ENCODE data around the gene ITGAE.
"Not testable (repeated sequence)": the region's sequence is repeated elsewhere in the genome, so short reads cannot be mapped to it uniquely, and the experiment has no call there.

ITGAE gene

DNA sequence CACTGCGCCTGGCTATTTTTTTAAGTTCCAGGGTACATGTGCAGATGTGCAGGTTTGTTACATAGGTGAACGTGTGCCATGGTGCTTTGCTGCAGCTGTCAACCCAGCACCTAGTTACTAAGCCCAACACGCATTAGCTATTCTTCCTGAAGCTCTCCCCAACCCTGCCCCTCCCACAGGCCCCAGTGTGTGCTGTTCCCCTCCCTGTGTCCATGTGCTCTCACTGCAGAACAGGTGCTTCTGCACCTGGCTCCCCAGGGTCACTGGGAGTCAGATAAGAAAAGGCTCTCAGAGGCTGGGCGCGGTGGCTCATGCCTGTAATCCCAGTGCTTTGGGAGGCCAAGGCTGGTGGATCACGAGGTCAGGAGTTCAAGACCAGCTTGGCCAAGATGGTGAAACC lies 71.1 kb downstream of the ITGAE start:
- no peak for DNase-seq (ENCODE audit: low read depth, low spot score)

DNA sequence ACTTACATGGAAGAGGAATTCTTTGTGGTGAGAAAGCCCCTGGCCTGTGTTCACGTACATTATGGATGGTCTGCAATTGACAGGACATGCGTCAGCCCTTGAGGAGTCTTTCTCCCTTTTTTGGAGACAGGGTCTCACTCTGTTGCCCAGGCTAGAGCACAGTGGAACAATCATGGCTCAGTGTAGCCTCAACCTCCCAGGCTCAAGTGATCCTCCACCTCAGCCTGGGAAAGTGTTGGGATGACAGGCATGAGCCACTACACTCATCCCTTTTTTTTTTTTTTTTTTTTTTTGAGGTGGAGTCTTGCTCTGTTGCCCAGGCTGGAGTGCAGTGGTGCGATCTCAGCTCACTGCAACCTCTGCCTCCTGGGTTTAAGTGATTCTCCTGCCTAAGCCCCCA lies 72.9 kb downstream of the ITGAE start:
- not testable (repeated sequence) for DNase-seq (ENCODE audit: low read depth, low spot score)

DNA sequence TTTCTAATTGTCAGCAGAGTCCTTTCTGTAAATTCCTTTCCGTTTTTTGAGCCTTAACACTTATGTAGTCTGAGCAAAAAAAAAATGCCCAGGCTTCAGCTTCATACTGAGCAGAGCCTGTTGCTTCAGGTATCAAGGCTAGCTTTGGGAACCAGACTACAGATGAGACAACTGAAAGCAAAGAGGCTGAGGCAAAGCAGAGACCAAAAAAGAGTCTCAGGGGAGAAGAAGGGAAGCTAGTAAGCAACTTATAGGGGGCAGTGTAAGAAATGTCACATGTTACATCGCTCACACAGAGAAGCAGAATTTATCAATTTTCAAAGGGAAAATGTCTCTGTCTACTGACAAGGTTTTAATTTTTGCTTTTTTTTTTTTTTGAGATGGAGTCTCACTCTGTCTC lies 73.9 kb downstream of the ITGAE start:
- no peak for DNase-seq (ENCODE audit: low read depth, low spot score)

DNA sequence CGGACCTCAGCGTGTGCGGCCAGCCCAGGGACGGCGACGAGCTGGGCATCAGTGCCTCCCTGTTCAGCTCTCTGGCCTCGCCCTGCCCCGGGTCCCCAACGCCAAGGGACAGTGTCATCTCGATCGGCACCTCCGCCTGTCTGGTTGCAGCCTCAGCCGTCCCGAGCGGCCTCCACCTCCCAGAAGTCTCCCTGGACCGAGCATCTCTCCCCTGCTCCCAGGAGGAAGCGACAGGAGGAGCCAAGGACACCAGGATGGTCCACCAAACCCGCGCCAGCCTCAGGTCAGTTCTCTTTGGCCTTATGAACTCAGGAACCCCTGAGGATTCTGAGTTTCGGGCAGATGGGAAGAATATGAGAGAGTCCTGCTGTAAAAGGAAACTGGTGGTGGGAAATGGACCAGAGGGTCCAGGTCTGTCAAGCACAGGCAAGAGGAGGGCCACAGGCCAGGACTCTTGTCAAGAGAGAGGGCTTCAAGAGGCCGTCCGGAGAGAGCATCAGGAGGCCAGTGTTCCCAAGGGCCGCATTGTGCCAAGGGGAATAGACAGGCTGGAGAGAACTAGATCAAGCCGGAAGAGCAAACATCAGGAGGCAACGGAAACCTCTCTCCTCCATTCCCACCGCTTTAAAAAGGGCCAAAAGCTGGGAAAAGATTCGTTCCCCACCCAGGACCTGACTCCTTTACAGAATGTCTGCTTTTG lies 76.5 kb downstream of the ITGAE start:
- DNase-seq (ENCODE audit: low read depth, low spot score): no peak

DNA sequence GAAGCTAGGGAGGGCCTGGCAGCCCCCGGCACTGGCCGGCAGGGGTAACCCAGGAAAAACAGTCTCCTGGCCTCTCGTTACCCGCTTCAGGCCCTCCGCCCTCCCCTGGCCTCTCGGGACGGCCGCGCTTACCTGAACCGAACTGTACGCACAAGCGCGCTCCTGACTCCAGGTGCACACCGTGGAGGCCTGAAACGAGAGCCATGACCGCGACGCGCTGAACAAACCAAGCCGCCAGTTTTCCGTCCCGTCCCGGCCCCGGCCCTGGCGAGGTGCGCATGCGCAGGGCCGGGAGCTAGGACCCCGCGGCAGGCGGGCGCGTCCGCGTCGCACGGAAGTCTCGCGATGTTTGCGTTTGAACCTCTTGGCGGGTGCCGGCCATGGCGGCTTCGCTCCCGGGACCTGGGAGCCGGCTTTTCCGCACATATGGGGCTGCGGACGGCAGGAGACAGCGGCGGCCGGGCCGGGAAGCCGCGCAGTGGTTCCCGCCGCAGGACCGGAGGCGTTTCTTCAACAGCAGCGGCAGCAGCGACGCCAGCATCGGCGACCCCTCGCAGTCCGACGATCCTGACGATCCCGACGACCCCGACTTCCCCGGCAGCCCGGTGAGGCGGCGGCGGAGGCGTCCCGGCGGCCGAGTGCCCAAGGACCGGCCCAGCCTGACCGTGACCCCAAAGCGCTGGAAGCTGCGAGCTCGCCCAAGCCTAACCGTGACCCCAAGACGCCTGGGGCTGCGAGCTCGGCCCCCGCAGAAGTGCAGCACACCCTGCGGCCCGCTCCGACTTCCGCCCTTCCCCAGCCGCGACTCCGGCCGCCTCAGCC lies 77.2 kb downstream of the ITGAE start, which contains the start of gene HASPIN:
HASPIN (plus strand) TSS at position 348 of the 822 bp plus-strand sequence; CDS start at position 381, 33 bp downstream.
- DNase-seq (ENCODE audit: low read depth, low spot score): peak; percentile 67

DNA sequence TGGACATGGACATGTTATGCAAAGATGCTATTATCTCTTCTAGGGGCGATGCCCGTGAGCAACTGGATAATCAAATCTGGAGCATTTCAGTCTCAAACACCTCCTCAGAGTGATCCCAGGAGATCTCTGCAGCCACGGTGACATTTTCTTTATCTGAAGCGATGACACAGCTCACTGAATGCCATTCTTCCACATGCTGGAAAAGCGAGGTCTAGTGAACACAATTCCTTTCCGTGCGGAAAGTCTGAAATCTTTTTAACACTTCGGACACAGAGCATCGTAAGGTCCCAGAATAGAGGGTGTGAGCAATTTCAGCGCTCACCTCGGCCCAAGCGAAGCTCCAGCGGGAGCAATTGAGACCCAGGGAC lies 77.8 kb downstream of the ITGAE start:
- DNase-seq (ENCODE audit: low read depth, low spot score): no peak

DNA sequence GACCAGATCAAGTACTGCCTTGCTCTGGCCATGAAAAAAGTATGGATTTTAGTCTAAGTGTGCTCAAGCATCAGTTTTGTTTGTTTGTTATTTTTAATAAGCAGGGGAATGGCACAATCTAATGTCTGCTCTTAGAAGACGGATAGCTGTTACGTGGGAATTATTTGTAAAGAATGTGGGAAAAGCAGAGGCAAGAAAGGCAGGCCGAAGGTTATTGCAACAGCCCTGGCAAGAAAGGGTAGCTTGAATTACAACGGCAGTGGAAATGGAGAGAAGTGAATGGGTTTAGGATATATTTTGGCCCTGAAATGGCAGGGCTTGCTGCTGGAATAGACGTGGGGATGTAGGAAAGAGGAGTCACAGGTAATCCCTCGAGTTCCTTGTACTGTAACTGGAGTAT lies 78.3 kb downstream of the ITGAE start:
- DNase-seq (ENCODE audit: low read depth, low spot score): no peak

DNA sequence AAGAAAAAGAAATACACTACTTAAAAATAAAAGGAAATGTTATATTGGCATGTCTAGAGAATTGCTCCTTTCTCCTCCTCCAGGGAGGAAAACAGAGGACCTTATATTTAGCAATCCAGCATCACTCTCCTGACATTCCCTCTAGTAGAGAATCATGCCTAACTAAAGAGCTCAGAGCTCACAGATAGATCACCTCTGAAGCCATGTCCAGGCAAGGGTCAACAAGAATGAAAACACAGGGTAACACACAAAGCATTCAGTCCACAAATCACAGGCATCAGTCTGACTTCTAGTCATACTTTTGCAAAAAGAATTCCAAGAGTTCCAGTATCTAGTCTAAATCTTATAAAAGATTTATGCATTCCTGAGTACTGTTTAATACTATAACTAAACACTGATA lies 81.7 kb downstream of the ITGAE start:
- no peak for DNase-seq (ENCODE audit: low read depth, low spot score)

DNA sequence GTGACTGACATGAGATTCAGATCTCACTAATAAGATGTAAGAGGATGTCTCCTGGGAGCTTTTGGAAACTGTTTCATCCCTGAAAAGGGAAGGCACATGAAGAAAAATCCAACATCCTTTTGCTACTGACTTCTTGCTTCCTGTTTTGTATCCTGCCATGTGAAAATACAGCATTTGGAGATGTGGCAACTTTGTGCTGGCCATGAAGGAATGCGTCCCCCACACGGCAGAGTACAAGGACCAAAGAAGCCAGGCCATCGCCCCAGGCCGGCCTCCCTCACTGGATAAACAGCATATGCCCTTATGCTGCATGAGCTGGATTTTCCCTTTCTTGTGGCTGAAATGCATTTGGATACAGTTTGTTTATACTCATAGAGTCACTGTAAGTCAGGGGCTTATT lies 82.8 kb downstream of the ITGAE start:
- DNase-seq (ENCODE audit: low read depth, low spot score): no peak

DNA sequence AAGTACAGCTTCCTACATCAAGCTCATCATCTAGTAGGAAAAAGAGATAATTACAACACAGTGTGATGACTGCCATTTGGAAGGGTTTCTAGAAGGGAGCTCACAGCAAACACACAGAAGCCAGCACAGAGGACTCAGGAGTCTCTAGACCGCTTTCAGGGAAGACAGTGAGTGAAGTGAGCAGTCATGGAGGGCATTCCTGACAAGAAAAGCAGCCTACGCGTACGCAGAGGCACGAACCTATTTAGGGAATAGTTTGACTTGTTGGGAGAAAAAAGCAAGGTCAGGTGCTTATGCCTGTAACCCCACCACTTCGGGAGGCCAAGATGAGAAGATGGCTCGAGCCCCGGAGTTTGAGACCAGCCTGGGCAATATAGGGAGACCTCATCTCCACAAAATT lies 85.7 kb downstream of the ITGAE start:
- no peak for DNase-seq (ENCODE audit: low read depth, low spot score)

DNA sequence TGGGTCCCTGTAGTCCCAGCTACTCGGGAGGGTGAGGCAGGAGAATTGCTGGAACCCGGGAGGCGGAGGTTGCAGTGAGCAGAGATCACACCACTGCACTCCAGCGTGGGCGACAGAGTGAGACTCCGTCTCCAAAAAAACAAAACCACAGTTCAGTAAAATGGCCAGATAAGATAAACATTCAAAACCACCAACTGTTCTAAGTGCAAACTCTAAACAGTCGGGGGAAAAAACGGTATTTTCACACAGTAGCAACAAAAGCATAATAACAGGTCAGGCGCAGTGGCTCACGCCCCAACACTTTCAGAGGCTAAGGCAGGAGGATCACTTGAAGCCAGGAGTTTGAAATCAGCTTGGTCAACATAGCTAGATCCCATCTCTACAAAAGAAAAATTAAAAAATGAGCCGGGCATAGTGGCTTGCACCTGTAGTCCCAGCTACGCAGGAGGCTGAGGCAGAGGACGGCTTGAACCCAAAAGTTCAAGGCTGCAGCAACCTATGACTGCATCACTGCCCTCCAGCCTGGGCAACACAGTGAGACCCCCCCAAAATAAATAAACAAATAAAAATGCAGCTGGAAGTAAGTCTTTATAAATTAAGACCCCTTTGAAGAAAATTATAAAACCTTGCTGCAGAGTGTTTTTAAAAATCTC lies 88.1 kb downstream of the ITGAE start:
- no peak for DNase-seq (ENCODE audit: low read depth, low spot score)

DNA sequence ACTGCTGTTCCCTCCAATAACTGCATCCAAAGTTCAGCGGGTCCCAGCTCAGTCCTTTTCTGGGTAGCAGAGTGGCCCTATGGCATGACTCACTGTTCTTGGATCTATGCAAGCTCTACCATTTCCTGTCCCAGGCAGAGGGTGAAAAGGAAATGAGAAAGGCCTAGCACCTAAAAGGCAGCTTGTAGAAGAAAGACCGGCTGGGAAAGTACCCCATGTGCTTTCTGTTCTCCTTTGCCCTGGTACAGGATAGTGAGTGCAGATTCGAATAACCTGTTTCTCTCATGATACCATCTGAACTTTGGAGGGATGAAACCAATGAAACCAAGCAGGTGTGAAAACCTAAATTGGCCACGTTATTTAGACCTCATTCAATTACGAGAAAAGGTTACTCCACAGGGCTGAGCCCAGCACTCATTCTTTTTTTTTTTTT lies 90.0 kb downstream of the ITGAE start:
- DNase-seq (ENCODE audit: low read depth, low spot score): no peak

DNA sequence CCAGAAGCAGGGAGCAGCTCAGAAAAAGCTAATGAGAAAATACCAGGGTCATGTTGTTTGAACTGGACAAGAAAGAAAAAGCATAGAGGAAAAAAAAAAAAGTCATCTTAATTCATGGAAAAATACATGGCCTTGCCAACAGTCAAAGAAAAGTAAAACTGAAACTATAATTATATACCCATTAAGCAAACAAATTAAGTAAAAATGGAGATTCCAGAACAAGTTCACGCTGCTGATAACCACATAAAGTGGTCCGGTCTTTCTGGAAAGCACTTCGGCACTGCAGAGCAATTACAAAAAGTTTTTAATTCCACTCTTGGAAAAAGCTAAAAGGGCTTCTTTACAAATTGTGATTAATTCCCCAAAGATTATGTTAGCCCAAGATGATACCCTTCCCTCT lies 92.6 kb downstream of the ITGAE start:
- DNase-seq (ENCODE audit: low read depth, low spot score): no peak

DNA sequence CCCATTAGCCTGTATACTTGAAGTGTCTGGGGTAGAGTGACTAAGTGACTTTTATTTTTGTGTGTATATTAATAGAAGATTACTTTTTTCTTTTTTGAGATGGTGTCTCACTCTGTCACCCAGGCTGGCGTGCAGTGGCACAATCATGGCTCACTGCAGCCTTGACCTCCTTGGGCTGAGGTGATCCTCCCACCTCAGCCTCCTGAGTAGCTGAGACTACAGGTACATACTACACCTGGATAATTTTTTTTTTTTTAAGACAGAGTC lies 95.3 kb downstream of the ITGAE start:
- not testable (repeated sequence) for DNase-seq (ENCODE audit: low read depth, low spot score)

DNA sequence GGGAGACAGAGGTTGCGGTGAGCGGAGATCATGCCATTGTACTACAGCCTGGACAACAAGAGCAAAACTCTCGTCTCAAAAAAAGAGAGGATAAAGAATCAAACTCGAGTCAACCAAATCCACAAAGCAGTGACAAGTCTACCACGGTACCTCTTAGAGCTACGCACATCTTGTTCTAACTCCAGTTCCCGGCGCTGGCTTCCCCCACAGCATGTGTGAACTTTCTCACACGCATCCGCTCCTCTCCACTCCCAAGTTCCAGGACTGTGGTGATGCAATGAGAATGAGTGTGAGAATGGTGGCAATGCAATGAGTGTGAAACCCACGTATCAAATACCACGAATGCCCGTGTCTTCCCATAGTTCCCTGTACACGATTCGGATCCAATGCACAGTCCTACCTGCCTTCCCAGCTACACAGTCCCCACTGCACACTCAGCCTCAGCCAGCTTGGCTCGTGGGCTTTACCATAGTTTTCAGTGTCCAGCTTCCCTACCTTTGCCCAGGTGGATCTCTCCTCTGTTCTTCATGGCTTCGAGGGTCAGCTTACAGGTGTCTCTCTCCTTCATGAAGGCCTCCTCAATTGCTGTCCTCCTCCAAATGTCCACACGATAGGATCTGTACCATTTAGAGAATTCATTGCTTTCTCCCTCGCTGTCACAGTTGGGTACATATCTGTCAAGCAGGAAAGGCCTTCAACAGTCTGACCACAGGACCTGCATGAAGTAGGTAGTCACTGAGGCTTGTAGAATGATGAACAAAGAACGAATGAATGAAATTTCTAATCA lies 95.9 kb downstream of the ITGAE start:
- no peak for DNase-seq (ENCODE audit: low read depth, low spot score)

DNA sequence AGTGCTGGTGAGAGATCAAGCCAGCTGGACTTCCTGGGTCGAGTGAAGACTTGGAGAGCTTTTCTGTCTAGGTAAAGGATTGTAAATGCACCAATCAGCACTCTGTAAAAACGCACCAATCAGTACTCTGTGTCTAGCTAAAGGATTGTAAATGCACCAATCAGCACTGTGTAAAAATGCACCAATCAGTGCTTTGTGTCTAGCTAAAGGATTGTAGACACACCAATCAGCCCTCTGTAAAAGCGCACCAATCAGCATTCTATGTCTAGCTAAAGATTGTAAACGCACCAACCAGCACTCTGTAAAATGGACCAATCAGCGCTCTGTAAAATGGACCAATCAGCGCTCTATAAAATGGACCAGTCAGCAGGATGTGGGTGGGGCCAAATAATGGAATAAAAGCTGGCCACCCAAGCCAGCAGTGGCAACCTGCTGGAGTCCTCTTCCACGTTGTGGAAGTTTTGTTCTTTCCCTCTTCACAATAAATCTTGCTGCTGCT lies 98.9 kb downstream of the ITGAE start:
- not testable (repeated sequence) for DNase-seq (ENCODE audit: low read depth, low spot score)

DNA sequence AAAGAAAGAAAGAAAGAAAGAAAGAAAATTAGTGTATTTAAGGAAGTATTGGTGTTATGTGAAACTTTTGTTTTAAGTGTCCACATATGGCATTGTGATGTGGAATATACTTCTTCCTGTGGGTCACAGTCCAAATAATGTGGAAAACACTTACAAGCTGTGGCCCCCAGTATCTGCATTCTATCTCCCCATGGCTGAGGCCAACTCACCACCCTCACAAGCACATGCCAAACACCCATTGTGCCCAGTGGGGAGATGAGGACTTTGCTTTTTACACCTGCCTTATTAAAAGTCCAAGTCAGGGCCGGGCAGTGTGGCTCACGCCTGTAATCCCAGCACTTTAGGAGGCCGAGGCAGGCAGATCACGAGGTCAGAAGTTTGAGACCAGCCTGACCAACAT lies 101.0 kb downstream of the ITGAE start:
- DNase-seq (ENCODE audit: low read depth, low spot score): no peak

DNA sequence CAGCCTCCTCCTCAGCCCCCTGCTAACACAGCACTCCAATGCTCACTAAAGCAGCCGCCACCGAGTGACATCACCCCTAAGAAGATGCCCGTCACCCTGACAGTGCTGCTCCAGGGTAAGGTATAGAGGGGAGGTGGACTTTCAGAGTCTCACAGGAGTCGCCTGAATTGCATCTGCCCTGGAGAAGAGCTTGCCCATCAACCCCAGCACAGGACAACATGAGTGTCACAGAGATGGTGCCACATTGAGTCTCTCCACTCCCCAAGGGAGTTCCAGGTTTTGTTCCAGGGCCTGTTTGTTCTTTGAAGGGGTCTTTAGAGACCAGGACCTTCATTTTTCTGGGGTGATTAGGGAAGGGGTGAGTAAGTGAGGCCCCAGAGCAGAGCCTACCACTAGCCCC lies 102.8 kb downstream of the ITGAE start:
- DNase-seq (ENCODE audit: low read depth, low spot score): no peak

DNA sequence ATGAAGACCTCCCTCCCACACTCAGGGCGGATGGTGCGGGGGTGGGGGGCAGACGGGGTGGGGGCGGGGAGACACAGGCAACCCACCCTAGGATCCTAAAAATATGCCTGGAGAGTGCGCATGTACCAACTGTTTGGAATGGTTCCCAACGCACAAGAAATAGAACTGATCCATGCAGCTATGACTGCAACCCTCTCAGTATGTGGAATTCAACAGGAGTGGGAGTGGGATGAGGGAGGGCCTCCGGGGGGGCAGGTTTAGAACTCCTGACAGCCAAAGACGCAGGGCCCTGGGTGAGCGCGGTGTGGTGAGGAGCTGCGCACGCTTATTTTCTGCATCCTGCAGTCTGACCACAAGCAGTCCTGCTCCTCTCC lies 103.9 kb downstream of the ITGAE start:
- no peak for DNase-seq (ENCODE audit: low read depth, low spot score)

DNA sequence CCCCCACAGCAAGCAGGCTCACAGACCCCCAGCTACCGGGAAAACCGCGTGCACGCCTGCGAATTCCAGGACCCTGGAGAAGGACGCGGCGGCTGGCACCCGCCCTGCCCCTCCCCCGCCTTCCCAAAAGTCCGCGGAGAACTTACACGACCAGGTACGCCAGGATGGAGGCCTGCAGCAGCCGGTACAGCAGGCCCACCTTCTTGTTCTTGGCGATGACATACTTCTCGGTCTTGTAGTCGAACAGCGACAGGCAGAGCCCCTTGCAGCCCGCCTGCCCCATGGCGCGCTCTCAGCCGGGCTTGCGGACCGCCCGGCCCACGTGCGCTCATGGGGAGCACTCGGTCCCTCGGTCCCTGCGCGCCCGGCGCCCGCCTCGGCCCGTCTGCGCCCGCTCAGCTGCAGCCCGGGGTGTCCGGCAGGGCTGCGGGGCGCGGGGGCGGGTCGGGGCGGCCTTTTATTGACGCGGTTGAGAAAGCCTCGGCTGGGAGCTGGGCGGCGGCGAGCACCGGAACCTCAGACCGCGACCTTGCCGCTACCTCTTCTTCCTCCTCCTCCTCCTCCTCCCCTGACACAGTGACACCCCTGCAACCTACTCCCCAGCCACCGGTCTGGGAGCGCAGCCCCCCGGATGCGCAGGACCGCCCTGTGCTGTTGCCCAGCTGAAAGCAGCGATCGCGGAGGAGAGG lies 105.1 kb downstream of the ITGAE start, which contains the start of gene P2RX5:
P2RX5 (minus strand) TSS at position 433 of the 689 bp plus-strand sequence; CDS start at position 283, 150 bp downstream.
- no peak for DNase-seq (ENCODE audit: low read depth, low spot score)

DNA sequence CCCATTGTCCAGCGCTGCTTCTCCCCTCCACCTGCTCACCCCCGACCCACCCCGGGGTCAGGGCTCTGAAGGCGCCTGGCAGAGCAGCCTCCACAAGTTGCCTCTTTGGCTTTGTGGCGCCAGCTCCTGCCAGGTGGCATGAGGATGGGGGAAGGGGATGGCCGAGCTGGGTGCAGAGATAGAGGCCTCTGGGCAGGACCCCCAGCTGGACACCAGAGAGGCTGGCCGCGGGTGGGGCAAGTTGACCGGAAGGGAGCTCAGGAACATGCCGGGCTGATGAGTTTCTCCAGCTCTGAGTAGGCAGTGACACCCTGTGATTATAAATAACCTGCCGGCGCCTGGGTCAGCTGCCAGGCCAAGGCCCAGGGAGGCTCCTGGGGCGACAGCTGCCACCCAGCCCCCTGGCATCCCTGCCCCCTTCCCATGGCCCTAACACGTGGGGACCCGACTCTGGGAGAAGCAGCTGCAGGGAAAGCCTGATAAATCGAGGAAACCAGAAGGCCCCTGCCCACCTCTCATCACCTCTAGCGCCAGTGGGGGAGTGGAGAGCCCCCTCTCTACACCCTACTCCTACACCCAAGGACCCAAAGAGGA lies 105.8 kb downstream of the ITGAE start:
- no peak for DNase-seq (ENCODE audit: low read depth, low spot score)

All from smooth muscle cell of the brain vasculature (primary cell).